ENCODE results near the gene HERC2. TPM values are rescaled to one million over a fixed set of nuclear protein-coding genes. Genes with fewer than 3 reads are reported as not detected.

The HERC2 gene
- total RNA-seq, 1 donor from 2014 or later: 111 TPM

DNA sequence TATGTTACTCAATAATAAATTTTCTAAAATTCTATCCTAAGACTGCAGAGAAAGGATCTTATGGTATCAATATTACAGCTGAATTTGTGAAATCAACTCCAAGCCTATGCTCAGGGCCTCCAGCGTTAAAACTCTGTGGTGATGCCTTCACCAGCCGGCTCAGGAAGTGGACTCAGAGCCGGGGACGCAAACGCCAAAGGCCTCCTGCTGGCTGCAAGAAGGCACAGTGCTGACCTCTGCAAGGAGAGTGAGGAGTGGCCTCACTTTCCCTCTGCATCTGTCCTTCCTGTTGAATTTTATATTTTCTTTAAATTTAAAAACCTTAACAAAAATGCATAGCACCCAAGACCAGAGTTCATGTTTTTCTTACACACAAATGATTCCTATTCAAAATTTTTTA lies 48.5 kb downstream of the HERC2 start:
- Mint-ChIP-seq H3K9me3 (ENCODE audit: unreplicated experiment) (no peaks in the 10 kb centered on the region), H3K4me1 (ENCODE audit: low read depth, unreplicated experiment) (no peaks in the 10 kb centered on the region), H3K27me3 (ENCODE audit: unreplicated experiment) (no peaks in the 10 kb centered on the region), H3K36me3 (ENCODE audit: unreplicated experiment) (no peaks in the 10 kb centered on the region), H3K4me3 (ENCODE audit: unreplicated experiment) (no peak overlapping the region), H3K27ac (ENCODE audit: unreplicated experiment) (no peak overlapping the region)
- DNase-seq: peak; percentile 55
- TF ChIP-seq, protein P1, sequence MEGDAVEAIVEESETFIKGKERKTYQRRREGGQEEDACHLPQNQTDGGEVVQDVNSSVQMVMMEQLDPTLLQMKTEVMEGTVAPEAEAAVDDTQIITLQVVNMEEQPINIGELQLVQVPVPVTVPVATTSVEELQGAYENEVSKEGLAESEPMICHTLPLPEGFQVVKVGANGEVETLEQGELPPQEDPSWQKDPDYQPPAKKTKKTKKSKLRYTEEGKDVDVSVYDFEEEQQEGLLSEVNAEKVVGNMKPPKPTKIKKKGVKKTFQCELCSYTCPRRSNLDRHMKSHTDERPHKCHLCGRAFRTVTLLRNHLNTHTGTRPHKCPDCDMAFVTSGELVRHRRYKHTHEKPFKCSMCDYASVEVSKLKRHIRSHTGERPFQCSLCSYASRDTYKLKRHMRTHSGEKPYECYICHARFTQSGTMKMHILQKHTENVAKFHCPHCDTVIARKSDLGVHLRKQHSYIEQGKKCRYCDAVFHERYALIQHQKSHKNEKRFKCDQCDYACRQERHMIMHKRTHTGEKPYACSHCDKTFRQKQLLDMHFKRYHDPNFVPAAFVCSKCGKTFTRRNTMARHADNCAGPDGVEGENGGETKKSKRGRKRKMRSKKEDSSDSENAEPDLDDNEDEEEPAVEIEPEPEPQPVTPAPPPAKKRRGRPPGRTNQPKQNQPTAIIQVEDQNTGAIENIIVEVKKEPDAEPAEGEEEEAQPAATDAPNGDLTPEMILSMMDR (IDR thresholded peaks at IDR 0.05; ENCODE audit: partially characterized antibody, unreplicated experiment): no peak

DNA sequence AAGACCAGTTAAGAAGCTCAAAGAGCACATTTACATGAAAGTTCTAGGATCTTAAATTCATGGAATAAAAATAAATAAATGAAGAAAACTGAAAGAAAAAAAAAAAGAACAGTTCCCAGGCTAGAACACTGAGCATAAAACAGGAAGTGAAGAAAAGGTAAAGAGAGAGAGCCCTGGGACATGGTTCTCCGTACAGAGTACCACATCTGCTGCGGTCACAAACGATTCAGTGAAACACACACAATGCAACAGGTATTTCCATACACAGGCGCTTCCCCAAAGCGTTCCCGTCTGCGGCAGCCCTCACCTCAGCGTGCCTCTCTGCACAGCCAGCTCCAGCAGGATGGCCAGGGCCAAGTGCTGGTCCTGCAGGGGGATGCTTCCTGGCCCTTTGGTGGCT lies 49.4 kb downstream of the HERC2 start:
- no peak overlapping the region for H3K27ac Mint-ChIP-seq (ENCODE audit: unreplicated experiment)

DNA sequence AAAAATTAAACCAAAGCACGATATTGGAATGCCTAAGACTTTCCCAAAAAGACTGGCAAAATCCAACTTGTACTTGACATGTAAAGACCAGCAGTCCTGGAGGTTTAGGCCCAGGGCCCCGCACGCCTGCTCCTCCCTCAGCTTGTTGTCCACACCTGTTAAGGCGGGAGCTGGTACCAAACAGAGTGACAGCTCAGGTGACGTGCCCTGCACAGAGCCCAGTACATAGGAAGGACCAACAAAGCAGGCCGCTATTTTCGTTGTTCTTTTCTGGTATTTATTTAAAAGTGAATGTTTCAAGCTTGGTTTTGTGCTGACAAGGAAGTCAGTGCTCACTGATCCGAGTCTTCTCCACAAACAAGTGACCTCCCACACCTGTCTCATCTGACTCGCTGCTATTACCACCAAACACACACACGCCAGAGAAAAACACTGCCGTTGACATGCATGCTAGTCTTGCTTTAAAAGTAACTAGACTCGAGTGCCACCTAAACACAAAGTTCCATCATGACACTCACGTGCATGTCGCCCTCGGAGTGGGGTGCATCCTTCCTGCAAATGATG lies 50.2 kb downstream of the HERC2 start:
- Mint-ChIP-seq H3K4me1 (ENCODE audit: low read depth, unreplicated experiment) (no peaks in the 10 kb centered on the region), H3K27me3 (ENCODE audit: unreplicated experiment) (no peaks in the 10 kb centered on the region), H3K9me3 (ENCODE audit: unreplicated experiment) (no peaks in the 10 kb centered on the region), H3K27ac (ENCODE audit: unreplicated experiment) (no peak overlapping the region), H3K4me3 (ENCODE audit: unreplicated experiment) (no peak overlapping the region), H3K36me3 (ENCODE audit: unreplicated experiment) (no peaks in the 10 kb centered on the region)
- TF ChIP-seq, protein P1 (IDR thresholded peaks at IDR 0.05; ENCODE audit: partially characterized antibody, unreplicated experiment): no peak
- no peak for DNase-seq

More for the DNA sequence above, 49.4 kb downstream of the HERC2 start:
- TF ChIP-seq, protein P1 (IDR thresholded peaks at IDR 0.05; ENCODE audit: partially characterized antibody, unreplicated experiment): no peak
- no peak for DNase-seq
- H3K36me3 Mint-ChIP-seq (ENCODE audit: unreplicated experiment): no peaks in the 10 kb centered on the region
- no peak overlapping the region for H3K4me3 Mint-ChIP-seq (ENCODE audit: unreplicated experiment)
- no peaks in the 10 kb centered on the region for H3K27me3 Mint-ChIP-seq (ENCODE audit: unreplicated experiment)
- H3K4me1 Mint-ChIP-seq (ENCODE audit: low read depth, unreplicated experiment): no peaks in the 10 kb centered on the region
- no peaks in the 10 kb centered on the region for H3K9me3 Mint-ChIP-seq (ENCODE audit: unreplicated experiment)

DNA sequence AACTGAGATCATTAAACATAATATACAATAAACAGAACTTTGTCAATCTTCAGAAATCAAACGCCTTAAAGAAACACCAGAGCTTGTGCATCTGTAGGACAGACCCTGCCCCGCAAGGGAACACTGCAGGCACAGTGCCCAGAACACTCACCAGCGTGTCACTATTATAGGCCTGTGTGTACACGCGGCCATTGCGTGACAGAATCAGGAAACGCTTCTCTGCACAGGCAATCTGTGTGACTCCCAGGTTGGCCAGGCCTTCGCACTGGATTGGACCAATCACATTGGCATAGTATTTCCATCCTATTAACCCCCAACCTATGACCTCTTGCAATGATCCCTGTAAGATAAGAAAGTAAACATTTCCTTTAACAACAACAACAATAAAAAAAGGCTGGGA lies 52.9 kb downstream of the HERC2 start:
- Mint-ChIP-seq H3K27me3 (ENCODE audit: unreplicated experiment) (no peaks in the 10 kb centered on the region), H3K36me3 (ENCODE audit: unreplicated experiment) (no peaks in the 10 kb centered on the region), H3K9me3 (ENCODE audit: unreplicated experiment) (no peaks in the 10 kb centered on the region), H3K27ac (ENCODE audit: unreplicated experiment) (no peak overlapping the region), H3K4me1 (ENCODE audit: low read depth, unreplicated experiment) (no peaks in the 10 kb centered on the region), H3K4me3 (ENCODE audit: unreplicated experiment) (no peak overlapping the region)
- TF ChIP-seq, protein P1 (IDR thresholded peaks at IDR 0.05; ENCODE audit: partially characterized antibody, unreplicated experiment): no peak
- no peak for DNase-seq

DNA sequence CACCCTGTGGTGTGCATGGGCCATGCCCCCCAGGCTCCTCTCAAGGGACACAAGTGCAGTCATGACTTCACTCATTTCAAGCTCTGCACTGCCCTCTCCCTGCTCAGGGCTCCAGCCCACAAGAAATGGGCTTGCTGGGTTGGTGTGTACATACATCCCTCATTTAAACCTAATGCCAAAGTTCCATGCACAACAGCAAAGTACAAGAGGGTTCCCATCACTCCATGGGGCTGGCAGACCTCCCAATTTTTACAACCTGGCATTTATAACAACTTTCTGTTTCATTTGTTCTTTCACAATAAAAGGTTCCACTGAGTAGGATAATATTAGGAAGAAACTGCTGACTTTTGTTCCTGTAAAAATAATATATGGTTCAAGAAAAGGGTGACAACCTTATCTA lies 54.3 kb downstream of the HERC2 start:
- no peaks in the 10 kb centered on the region for H3K27me3 Mint-ChIP-seq (ENCODE audit: unreplicated experiment)
- TF ChIP-seq, protein P1 (IDR thresholded peaks at IDR 0.05; ENCODE audit: partially characterized antibody, unreplicated experiment): no peak
- H3K4me3 Mint-ChIP-seq (ENCODE audit: unreplicated experiment): no peak overlapping the region
- no peaks in the 10 kb centered on the region for H3K9me3 Mint-ChIP-seq (ENCODE audit: unreplicated experiment)
- H3K36me3 Mint-ChIP-seq (ENCODE audit: unreplicated experiment): no peaks in the 10 kb centered on the region
- DNase-seq: no peak
- H3K4me1 Mint-ChIP-seq (ENCODE audit: low read depth, unreplicated experiment): no peaks in the 10 kb centered on the region
- peak overlapping the region; percentile 31 for H3K27ac Mint-ChIP-seq (ENCODE audit: unreplicated experiment)
